OCI-LY7 (cell line): ENCODE data around the gene MORF4L1. TPM values are rescaled to one million over a fixed set of nuclear protein-coding genes. Genes with fewer than 3 reads are reported as not detected.

Experiments used
- BruUV-seq: library from RNA; stranded (reverse); fragments of 400-500 nt; replicated peaks from 2 replicates; lab custom pipeline; 2021; lab: Mats Ljungman, UMichigan
- CTCF ChIA-PET: fragments of 300-600 bp; sonication (Branson Sonifier 250); formaldehyde crosslinking; loops from one replicate; lab custom pipeline; 2022; ENCODE audit warnings: antibody characterized with exemption; ENCODE audit not compliant: unreplicated experiment; lab: Charles Lee
- POLR2A ChIA-PET: fragments of 300-600 bp; sonication (Branson Sonifier 250); formaldehyde crosslinking; loops from one replicate; lab custom pipeline; 2022; ENCODE audit warnings: antibody characterized with exemption; lab: Charles Lee
- DNase-seq: peaks from one replicate; pipeline ENCODE4 v3.0.0-alpha.2; 2015; ENCODE audit warnings: low spot score
- H2AFZ ChIP-seq: fragments of 200-600 bp; sonication (generic), shearing (Covaris generic); 2 replicates; pipeline ENCODE4 v1.6.1; 2014; ENCODE audit warnings: mild to moderate bottlenecking, antibody characterized with exemption, low read length, moderate library complexity
- H3K27ac ChIP-seq: fragments of 200-600 bp; sonication (generic); 2 replicates; pipeline ENCODE4 v1.5.1; 2014; ENCODE audit warnings: mixed run types, low read depth, mild to moderate bottlenecking, moderate library complexity, low read length, inconsistent platforms; ENCODE audit not compliant: poor library complexity, severe bottlenecking
- H3K36me3 ChIP-seq: fragments of 200-600 bp; sonication (generic); 2 replicates; pipeline ENCODE4 v1.6.1; 2014; ENCODE audit warnings: mild to moderate bottlenecking, antibody characterized with exemption, low read length, moderate library complexity, mixed read lengths; ENCODE audit not compliant: insufficient read depth
- H3K4me1 ChIP-seq: fragments of 200-600 bp; sonication (generic); 2 replicates; pipeline ENCODE4 v1.5.1; 2014; ENCODE audit warnings: mild to moderate bottlenecking, low read length; ENCODE audit not compliant: insufficient read depth, poor library complexity, severe bottlenecking
- H3K4me2 ChIP-seq: fragments of 200-600 bp; sonication (generic); 2 replicates; pipeline ENCODE4 v1.6.1; 2014; ENCODE audit warnings: mild to moderate bottlenecking, low read length
- H3K4me3 ChIP-seq: fragments of 200-600 bp; sonication (generic); 2 replicates; pipeline ENCODE4 v1.5.1; 2014; ENCODE audit warnings: mild to moderate bottlenecking, low read depth, low read length; ENCODE audit not compliant: poor library complexity, severe bottlenecking
- H3K79me2 ChIP-seq: fragments of 200-600 bp; sonication (generic); 2 replicates; pipeline ENCODE4 v1.6.1; 2016; ENCODE audit warnings: low read depth, mild to moderate bottlenecking, low read length, moderate library complexity, mixed read lengths; ENCODE audit not compliant: insufficient read depth
- H3K9me2 ChIP-seq: fragments of 200-600 bp; sonication (generic); 2 replicates; pipeline ENCODE4 v1.6.1; 2016; ENCODE audit warnings: mild to moderate bottlenecking, low read length, mixed read lengths; ENCODE audit not compliant: insufficient read depth
- H3K9me3 ChIP-seq: fragments of 200-600 bp; sonication (generic); 2 replicates; pipeline ENCODE4 v1.6.1; 2014; ENCODE audit warnings: mild to moderate bottlenecking, mixed run types, low read length, mixed read lengths
- H4K20me1 ChIP-seq: fragments of 200-600 bp; sonication (generic); 2 replicates; pipeline ENCODE4 v1.6.1; 2014; ENCODE audit warnings: mild to moderate bottlenecking, antibody characterized with exemption, low read length, moderate library complexity, mixed read lengths; ENCODE audit not compliant: insufficient read depth
- CTCF ChIP-seq: fragments of 200-600 bp; sonication (generic); conservative IDR thresholded peaks from 2 replicates; pipeline ENCODE4 v1.5.1; 2014; ENCODE audit warnings: mild to moderate bottlenecking, antibody characterized with exemption, low read length, moderate library complexity, mixed read lengths
- EZH2phosphoT487 ChIP-seq: fragments of 200-600 bp; sonication (generic); IDR thresholded peaks from 2 replicates; pipeline ENCODE4 v1.6.1; 2018; ENCODE audit warnings: low read depth, borderline replicate concordance, mild to moderate bottlenecking, mixed run types, antibody characterized with exemption, low read length, moderate library complexity, mixed read lengths
- intact Hi-C: fragments of 100-400 bp; cut with micrococcal nuclease; formaldehyde crosslinking; loops from one replicate; pipeline ENCODE4 v1.10.0; 2022; ENCODE audit not compliant: unreplicated experiment
- total RNA-seq, 2 experiments: library from RNA; depleted of rRNA in 1 of 2; stranded (reverse); fragments of >200 nt in 1 of 2; shearing (Covaris generic) in 1 of 2; gene quantifications; 2 replicates each; pipeline ENCODE4 v1.2.3, GENCODE V29; 2014 to 2022

The MORF4L1 gene
- total RNA-seq, 2 experiments from 2014 or later = 152 to 286 TPM

- no peaks in the 10 kb centered on the region for H3K9me2 ChIP-seq
- H3K4me1 ChIP-seq = peaks cover 46% of the 10 kb centered on the region
- intact Hi-C loops = no loop called here
- H3K27ac ChIP-seq = no peak overlapping the region
- no TSS peak for BruUV-seq
- H3K79me2 ChIP-seq = no peaks in the 10 kb centered on the region
- H3K4me3 ChIP-seq = no peak overlapping the region
- TF ChIP-seq CTCF (no peak), EZH2phosphoT487 (no peak)
- DNase-seq = no peak
- H3K4me2 ChIP-seq = no peak overlapping the region
- H2AFZ ChIP-seq = no peak overlapping the region
- POLR2A ChIA-PET = interaction anchor here (0.6 to 0.7 kb wide), 4 partner anchors 17 to 435 kb away, joined by 3 to 4 read pairs (median 3); no protein-coding TSS in a partner anchor
- H4K20me1 ChIP-seq = no peaks in the 10 kb centered on the region
- CTCF ChIA-PET = no interaction called here
- H3K36me3 ChIP-seq = no peaks in the 10 kb centered on the region
- no peaks in the 10 kb centered on the region for H3K9me3 ChIP-seq
These were observed 36.4 kb upstream of the MORF4L1 start for GRCh38 chr15:78836333-78836732.

DNA sequence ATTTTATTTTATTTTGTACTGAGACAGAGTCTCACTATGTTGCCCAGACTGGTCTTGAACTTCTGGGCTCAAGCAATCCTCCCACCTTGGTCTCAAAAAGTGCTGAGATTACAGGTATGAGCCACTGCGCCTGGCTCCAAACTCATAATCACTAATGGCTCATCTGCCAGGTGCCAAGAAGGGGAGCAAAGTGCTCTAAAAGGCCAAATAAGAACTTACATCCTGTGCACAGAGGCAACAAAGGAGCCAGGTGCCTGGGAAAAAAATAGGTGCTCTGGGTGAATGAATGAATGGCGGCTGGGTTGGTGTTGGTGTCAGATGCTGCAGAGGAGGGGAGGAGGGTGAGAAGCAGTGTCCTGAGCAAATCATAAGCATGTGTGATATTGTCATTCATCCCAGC, 35.6 kb upstream of the MORF4L1 start:
- Histone ChIP-seq H4K20me1 (no peaks in the 10 kb centered on the region), H3K4me2 (peak overlapping the region; percentile 41), H3K4me3 (no peak overlapping the region), H3K4me1 (peaks cover 54% of the 10 kb centered on the region), H3K9me3 (no peaks in the 10 kb centered on the region), H3K79me2 (no peaks in the 10 kb centered on the region), H2AFZ (no peak overlapping the region), H3K36me3 (no peaks in the 10 kb centered on the region), H3K9me2 (no peaks in the 10 kb centered on the region), H3K27ac (no peak overlapping the region)
- intact Hi-C loops = no loop called here
- BruUV-seq = no TSS peak
- CTCF ChIA-PET = no interaction called here
- peak; percentile 65 for DNase-seq
- TF ChIP-seq EZH2phosphoT487 (no peak), CTCF (no peak)
- POLR2A ChIA-PET = no interaction called here

GRCh38 chr15:78837543-78837942, 35.1 kb upstream of the MORF4L1 start:
- Histone ChIP-seq H2AFZ (no peak overlapping the region), H3K4me3 (no peak overlapping the region), H3K36me3 (no peaks in the 10 kb centered on the region), H4K20me1 (no peaks in the 10 kb centered on the region), H3K4me2 (no peak overlapping the region), H3K9me2 (no peaks in the 10 kb centered on the region), H3K4me1 (peaks cover 58% of the 10 kb centered on the region), H3K27ac (no peak overlapping the region), H3K79me2 (no peaks in the 10 kb centered on the region), H3K9me3 (no peaks in the 10 kb centered on the region)
- POLR2A ChIA-PET = no interaction called here
- no peak for DNase-seq
- intact Hi-C loops = no loop called here
- CTCF ChIA-PET = no interaction called here
- BruUV-seq = no TSS peak
- peak; percentile 40; the same call in 1 of the 2 replicates for TF ChIP-seq CTCF
- TF ChIP-seq EZH2phosphoT487 = no peak
